Fibroblast of gingiva (primary cell): ENCODE results near the gene DPCD.

Experiments used
- DNase-seq: peaks from one replicate; pipeline ENCODE4 v3.0.0-alpha.2; 2011; ENCODE audit warnings: low read depth

DPCD gene

GRCh38 chr10:101587725-101588653 is at the start of gene DPCD, which contains the start of gene POLL:
DPCD (plus strand) TSS chr10:101588321; CDS start chr10:101588337, 16 bp downstream.
POLL (minus strand) TSS chr10:101588257; CDS start chr10:101587360, 897 bp downstream.
- peak; percentile 93 for DNase-seq

GRCh38 chr10:101538446-101538845 is 49.7 kb upstream of the DPCD start:
- DNase-seq = no peak

GRCh38 chr10:101545898-101546297 is 42.2 kb upstream of the DPCD start:
- no peak for DNase-seq

- no peak for DNase-seq
These were observed 37.2 kb upstream of the DPCD start for GRCh38 chr10:101550965-101551364.

GRCh38 chr10:101552442-101552841 is 35.7 kb upstream of the DPCD start:
- no peak for DNase-seq

- DNase-seq = no peak
These were observed 30.6 kb upstream of the DPCD start for GRCh38 chr10:101557541-101557940.

- no peak for DNase-seq
These were observed 29.9 kb upstream of the DPCD start for GRCh38 chr10:101558204-101558603.

- no peak for DNase-seq
These were observed 29.2 kb upstream of the DPCD start for GRCh38 chr10:101558671-101559595.

GRCh38 chr10:101559596-101560297 is 28.4 kb upstream of the DPCD start:
- DNase-seq = no peak

GRCh38 chr10:101560298-101561067 is 27.6 kb upstream of the DPCD start:
- DNase-seq = no peak

GRCh38 chr10:101561068-101561915 is 26.8 kb upstream of the DPCD start:
- DNase-seq = no peak

GRCh38 chr10:101562231-101562630 is 25.9 kb upstream of the DPCD start:
- DNase-seq = no peak

GRCh38 chr10:101563007-101563406 is 25.1 kb upstream of the DPCD start:
- no peak for DNase-seq

GRCh38 chr10:101563497-101564040 is 24.6 kb upstream of the DPCD start:
- no peak for DNase-seq

- no peak for DNase-seq
These were observed 23.6 kb upstream of the DPCD start for GRCh38 chr10:101564490-101564991.

- no peak for DNase-seq
These were observed 22.7 kb upstream of the DPCD start for GRCh38 chr10:101565370-101565900.

- no peak for DNase-seq
These were observed 22.2 kb upstream of the DPCD start for GRCh38 chr10:101565936-101566332.

- no peak for DNase-seq
These were observed 21.6 kb upstream of the DPCD start for GRCh38 chr10:101566333-101567164.
